ENCODE measurements around the gene FAM174B. TPM values are rescaled to one million over a fixed set of nuclear protein-coding genes. Genes with fewer than 3 reads are reported as not detected.

The FAM174B gene
- total and polyA plus RNA-seq, 11 donors: 6.8 to 22.2 (median 12.1) TPM

DNA sequence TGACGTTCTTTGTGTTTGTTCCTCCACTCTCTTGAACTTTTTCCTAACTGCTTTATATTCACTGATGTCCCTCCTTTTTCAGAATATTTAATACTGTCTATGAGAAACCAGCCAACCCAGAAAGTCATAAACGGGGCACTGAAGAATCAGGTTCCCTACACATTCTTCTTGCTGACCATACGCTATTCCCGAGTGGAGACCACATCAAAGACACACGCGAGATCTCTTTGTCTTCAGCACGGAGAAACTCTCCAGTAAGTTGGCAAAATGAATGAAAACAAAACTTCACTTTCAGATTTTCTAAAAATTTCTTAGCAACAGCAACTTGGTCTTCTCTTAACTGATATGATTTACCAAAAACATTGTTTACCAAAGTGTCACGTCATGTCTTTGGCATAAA lies 22.6 kb downstream of the FAM174B start:
- WGBS, 4 donors: 90 to 93% (median 92%) methylated on average over 8 of the region's 8 CpGs
- no peak overlapping the region for H3K27ac ChIP-seq
- intact Hi-C loops (cut with DNase I): no loop called here
- peaks cover 0 to 17% (median 0%) of the 10 kb centered on the region in 9 donors for H3K36me3 ChIP-seq
- TF ChIP-seq POLR2A (IDR thresholded peaks at IDR 0.05): no peak
- TF ChIP-seq, protein P1, sequence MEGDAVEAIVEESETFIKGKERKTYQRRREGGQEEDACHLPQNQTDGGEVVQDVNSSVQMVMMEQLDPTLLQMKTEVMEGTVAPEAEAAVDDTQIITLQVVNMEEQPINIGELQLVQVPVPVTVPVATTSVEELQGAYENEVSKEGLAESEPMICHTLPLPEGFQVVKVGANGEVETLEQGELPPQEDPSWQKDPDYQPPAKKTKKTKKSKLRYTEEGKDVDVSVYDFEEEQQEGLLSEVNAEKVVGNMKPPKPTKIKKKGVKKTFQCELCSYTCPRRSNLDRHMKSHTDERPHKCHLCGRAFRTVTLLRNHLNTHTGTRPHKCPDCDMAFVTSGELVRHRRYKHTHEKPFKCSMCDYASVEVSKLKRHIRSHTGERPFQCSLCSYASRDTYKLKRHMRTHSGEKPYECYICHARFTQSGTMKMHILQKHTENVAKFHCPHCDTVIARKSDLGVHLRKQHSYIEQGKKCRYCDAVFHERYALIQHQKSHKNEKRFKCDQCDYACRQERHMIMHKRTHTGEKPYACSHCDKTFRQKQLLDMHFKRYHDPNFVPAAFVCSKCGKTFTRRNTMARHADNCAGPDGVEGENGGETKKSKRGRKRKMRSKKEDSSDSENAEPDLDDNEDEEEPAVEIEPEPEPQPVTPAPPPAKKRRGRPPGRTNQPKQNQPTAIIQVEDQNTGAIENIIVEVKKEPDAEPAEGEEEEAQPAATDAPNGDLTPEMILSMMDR (IDR thresholded peaks at IDR 0.05): no peak
- H3K4me3 ChIP-seq: no peak overlapping the region
- no peak for DNase-seq
- H3K4me1 ChIP-seq: peaks cover 0 to 43% (median under 1%) of the 10 kb centered on the region in 12 donors
- no peaks in the 10 kb centered on the region for H3K9me3 ChIP-seq
- no peaks in the 10 kb centered on the region for H3K27me3 ChIP-seq
- ATAC-seq: no peak

DNA sequence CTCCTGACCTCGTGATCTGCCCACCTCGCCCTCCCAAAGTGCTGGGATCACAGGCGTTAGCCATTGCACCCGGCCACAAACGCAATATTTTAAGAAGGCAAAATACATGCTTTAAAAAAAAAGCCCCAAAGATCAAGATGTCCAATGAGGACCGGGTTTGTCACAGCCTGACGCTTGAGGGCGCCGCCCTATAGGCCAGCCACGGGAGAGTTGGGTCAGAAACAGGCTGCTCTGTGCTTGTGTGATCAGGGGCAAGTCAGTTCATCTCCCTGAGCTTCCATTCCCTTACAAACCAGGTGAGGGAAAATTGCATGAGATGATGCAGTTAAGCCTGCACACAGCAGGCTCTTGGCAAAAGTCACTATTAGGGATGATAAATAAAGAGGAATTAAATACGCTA lies 23.9 kb downstream of the FAM174B start:
- Histone ChIP-seq H3K4me3 (no peak overlapping the region), H3K27me3 (no peaks in the 10 kb centered on the region), H3K36me3 (peaks cover 0 to 22% (median 0%) of the 10 kb centered on the region in 9 donors), H3K27ac (no peak overlapping the region), H3K9me3 (no peaks in the 10 kb centered on the region), H3K4me1 (peaks cover 0 to 30% (median 0%) of the 10 kb centered on the region in 12 donors)
- DNase-seq (no peak), ATAC-seq (no peak)
- TF ChIP-seq, protein P1 (IDR thresholded peaks at IDR 0.05): no peak
- no peak for TF ChIP-seq POLR2A (IDR thresholded peaks at IDR 0.05)
- intact Hi-C loops (cut with DNase I): no loop called here
- WGBS, 4 donors: 82 to 92% (median 88%) methylated on average over 11 of the region's 11 CpGs

DNA sequence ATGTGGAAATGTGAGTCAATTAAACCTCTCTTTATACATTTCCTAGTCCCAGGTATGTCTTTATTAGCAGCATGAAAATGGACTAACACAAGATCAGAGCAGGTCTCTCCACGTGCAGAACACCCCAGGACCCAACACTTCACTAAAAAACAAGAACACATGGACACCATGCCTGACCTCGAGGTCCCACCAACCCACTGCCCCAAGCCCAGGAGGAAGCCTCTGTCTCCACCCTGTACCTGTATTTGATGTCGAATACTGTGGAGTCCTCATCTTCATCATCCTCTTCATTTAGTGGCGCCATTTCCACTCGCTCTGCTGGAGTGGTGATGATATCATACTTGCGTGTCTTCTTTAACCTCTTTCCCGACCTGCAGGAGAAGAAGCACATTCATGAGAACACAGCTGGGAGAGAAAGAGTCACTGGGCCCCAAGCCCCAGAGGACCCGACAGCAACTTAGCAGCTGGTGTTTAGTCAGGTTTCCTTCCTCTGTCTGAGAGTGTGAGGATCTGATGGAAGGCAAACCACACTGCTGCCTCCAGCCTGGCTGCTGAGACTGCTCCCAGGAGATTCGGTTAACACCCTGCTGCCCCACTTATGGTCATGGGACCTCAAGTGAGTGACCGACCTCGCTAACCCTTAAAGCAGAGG lies 25.5 kb downstream of the FAM174B start:
- WGBS, 4 donors: 86 to 89% (median 89%) methylated on average over 11 of the region's 11 CpGs
- TF ChIP-seq POLR2A (IDR thresholded peaks at IDR 0.05): no peak
- TF ChIP-seq, protein P1 (IDR thresholded peaks at IDR 0.05): no peak

DNA sequence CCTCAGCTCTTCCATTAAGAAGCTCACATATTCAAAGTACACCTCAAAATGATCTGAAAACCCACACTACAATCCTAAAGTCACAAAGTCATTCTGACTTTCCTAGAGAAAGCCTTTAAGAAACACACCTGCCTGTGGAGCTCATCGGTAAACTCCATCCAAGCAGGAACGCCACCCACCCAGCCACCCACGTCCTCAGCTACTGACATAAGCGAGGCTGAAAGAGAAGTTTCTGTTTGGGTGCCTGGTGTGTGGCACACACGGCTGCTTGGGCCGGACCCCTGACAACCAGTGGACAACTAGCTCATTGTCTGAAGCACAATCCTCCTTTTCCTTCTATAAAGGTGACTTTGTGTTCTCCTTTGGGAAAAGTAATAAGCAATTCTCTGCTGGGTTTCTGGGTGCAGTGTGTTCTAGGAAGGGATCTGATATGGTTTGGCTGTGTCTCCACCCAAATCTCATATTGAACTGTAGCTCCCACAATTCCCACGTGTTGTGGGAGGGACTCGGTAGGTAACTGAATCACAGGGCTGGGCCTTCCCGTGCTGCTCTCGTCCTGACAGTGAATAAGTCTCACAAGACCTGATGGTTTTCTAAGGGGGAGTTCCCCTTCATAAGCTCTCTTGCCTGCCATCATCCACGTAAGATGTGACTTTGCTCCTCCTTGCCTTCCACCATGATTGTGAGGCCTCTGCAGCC lies 26.1 kb downstream of the FAM174B start:
- 92 to 96% (median 95%) methylated on average over 11 of the region's 11 CpGs for WGBS, 4 donors
- Histone ChIP-seq H3K9me3 (no peaks in the 10 kb centered on the region), H3K4me1 (peaks cover 0 to 26% (median 12%) of the 10 kb centered on the region in 12 donors), H3K27me3 (no peaks in the 10 kb centered on the region), H3K36me3 (peaks cover 0 to 22% (median 0%) of the 10 kb centered on the region in 9 donors), H3K4me3 (no peak overlapping the region), H3K27ac (no peak overlapping the region)
- intact Hi-C loops (cut with DNase I): no loop called here
- DNase-seq (no peak), ATAC-seq (no peak)
- TF ChIP-seq, protein P1 (IDR thresholded peaks at IDR 0.05): no peak
- no peak for TF ChIP-seq POLR2A (IDR thresholded peaks at IDR 0.05)

More for the DNA sequence above, 25.5 kb downstream of the FAM174B start:
- ATAC-seq: no peak
- intact Hi-C loops (cut with DNase I): no loop called here
- H3K4me3 ChIP-seq: no peak overlapping the region
- no peaks in the 10 kb centered on the region for H3K9me3 ChIP-seq
- H3K4me1 ChIP-seq: peaks cover 0 to 24% (median 6%) of the 10 kb centered on the region in 12 donors
- peaks cover 0 to 22% (median 0%) of the 10 kb centered on the region in 9 donors for H3K36me3 ChIP-seq
- no peak overlapping the region for H3K27ac ChIP-seq
- H3K27me3 ChIP-seq: no peaks in the 10 kb centered on the region
- DNase-seq: no peak

Data from heart left ventricle (tissue), 16 donors.